T1000 (cell line): ENCODE results near the gene ABR.
"Not testable (repeated sequence)": the region's sequence is repeated elsewhere in the genome, so short reads cannot be mapped to it uniquely, and the experiment has no call there.

Source experiments
- DNase-seq: peaks from one replicate; lab custom pipeline; 2025; ENCODE audit warnings: mixed read lengths; lab: John Stamatoyannopoulos, UW

ABR gene

DNA sequence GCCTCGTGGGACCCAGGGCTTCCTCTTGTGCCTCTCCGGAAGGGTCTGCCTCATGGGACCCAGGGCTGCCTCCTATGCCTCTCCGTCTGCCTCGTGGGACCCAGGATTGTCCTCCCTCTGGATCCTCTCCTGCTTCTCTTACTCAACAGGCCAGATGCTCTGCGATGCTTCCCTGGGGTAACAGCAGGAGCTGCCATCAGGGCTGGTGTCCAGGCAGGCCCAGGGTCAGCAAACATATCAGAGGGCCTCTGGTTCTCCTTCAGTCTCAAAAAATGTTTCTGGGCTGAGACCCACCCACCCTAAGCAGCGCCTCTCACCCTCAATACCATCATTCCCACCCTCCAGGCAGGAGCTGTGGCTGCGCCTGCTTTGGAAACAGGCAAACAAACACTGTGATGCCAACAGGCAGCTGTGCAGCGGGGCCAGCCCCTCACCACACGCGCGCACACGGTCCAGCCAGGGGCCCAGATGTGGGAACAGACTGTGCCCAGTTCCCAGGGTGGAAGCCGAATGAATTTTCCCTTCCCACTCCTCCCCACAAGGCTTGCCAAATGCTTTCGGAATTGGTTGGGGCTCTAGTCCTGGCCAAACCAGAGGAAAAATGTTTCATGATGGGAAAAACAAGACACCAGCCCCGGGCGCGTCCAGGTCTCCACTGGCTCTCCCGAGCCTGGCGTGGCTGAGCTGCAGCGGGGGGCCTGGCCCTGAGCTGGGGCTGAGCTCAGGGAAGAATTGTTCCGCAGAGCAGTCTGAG is 171.6 kb downstream of the ABR start:
- no peak for DNase-seq

DNA sequence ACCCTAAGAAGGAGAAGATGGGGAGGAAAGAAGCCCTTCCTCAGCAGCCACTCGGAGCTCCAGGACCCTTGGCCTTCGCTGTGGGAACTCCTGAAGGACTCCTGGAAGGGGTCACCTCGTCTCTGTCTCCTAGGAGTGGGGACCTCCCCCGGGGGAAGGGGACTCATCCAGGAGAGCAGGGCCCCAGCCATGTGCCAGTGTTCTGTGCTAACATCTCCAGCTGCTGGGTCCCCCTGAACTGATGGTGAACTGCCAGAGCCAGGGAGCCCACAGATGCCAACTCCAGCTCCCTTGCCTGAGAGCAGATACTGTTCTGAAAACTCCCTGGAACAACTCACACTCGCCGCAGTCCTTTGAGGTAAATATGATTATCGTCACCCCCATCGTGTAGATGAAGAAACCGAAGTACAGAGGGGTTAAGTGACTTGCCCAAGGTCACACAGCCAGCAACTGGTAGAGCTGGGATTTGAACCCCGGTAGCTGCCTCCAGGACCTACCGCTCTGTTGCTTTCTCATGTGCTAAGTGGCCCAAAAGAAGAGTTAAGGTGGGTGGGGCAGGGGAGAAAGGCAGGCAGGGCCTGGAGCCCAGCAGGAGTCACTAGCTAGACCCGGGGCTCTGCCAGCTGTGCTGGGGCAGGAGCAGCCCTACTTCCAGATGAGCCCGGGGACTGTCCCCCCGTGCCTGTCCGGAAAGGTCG is 172.3 kb downstream of the ABR start:
- DNase-seq: no peak

GRCh38 chr17:1006054-1006453 is 173.7 kb downstream of the ABR start:
- DNase-seq: no peak

GRCh38 chr17:1005361-1005946 is 174.3 kb downstream of the ABR start:
- no peak for DNase-seq

DNA sequence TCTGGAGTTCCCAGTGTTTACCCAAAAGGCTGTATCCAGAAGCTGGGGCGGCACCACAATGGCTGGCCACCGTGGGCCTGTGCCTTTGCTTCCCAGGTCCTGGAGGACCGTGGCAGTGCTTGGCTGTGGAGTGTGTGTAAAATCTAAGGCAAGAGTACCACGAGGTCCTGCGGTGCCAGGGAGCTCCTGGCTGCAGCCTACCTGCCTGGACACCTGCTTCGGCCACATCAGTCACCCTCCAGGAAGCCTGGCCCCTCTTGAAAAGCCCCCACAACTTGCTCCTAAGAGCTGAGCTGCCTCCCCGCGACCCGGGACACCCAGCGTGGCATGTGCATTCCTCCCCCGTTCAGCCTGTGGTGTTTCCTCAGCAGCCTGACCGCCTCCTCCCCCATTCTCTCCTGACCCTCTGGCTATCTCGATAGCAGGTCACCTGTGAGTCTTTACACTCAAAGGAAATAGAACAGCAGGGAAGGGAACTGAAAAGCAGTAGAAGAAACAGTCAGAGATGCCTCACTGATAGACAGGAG is 174.9 kb downstream of the ABR start:
- DNase-seq: no peak

GRCh38 chr17:1003972-1004768 is 175.6 kb downstream of the ABR start:
- DNase-seq: no peak

- DNase-seq: no peak
Observed at GRCh38 chr17:1003633-1003971, 176.2 kb downstream of the ABR start.

- DNase-seq: no peak
Observed at GRCh38 chr17:1002771-1003555, 176.8 kb downstream of the ABR start.

DNA sequence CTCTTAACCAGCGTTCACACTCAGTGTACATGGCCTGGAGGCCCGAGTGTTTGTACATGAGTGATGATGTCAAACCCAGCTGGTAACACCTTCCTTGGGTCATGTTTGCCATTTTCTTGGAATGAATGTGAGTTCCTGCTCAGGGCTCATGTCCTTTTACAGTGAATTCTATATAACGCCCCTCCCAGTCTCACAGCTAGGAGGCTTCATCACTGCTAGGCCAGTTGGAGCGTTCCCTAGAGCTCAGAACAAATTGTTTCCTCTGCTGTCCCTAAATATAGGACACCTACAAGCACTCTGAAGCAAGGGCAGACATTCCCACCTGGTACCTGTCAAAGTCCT is 177.4 kb downstream of the ABR start:
- DNase-seq: no peak

DNA sequence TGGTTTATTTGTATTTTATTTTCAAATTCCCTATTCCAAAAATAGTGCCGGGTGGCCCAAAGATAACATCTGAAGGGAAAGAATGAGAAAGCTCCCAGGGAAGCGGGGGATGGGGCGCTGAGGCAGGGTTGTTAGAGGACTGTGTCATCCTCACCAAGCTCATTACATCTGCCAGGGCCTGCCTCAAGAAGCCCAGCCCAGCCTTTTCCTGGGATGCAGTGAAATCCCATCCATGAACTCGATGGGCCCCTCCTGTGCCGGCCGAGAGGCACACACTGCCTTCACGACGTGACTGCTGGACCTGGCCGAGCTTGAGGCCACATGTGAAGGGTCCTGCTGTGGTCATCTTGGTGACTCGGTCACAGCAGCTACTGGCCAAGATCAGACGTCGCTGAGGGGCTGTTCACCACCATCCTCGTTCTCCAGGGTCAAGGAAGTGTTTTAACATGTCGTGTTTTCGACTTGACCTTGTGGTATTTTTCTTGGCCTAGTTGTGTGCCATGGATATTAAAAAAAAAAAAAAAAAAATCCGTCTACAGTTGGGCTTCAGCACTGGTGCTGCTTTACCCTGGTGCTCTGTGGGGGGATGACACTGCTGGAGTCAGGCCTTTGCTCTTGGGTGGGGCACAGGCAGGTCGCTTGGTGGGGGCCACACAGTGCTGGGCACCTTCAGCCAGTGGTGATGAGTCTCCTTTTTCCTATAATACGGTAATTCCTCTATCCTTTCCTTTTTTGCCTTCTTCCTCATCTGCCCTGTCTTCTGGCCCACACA is 178.0 kb downstream of the ABR start:
- peak; percentile 40 for DNase-seq

GRCh38 chr17:1000597-1001461 is 179.0 kb downstream of the ABR start:
- DNase-seq: peak; percentile 50

DNA sequence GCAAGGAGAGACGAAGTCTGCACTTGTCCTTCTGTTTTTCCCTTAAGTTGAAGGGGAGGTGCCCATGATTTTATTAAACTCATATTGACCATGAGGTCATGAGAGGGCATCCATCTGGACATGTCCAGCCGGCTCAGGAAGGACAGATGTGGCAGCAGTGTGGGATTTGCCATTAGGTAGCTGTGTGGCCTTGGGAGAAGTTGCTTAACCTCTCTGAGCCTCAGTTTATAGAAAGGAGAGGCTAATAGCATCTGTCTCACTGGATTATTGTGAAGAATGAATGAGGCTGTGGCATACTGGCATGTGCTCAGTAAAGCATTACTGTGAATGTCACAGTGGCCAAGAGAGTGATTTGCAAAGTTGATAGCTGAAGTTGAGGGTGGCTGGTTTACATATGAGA is 181.7 kb downstream of the ABR start:
- DNase-seq: no peak

GRCh38 chr17:996554-997344 is 183.0 kb downstream of the ABR start, which contains the start of gene TIMM22:
Gene TIMM22, plus strand, starts transcription at chr17:997129. Its CDS starts 14 bp downstream, at chr17:997143.
- peak; percentile 95 for DNase-seq

GRCh38 chr17:995324-995723 is 184.5 kb downstream of the ABR start:
- DNase-seq: not testable (repeated sequence)

DNA sequence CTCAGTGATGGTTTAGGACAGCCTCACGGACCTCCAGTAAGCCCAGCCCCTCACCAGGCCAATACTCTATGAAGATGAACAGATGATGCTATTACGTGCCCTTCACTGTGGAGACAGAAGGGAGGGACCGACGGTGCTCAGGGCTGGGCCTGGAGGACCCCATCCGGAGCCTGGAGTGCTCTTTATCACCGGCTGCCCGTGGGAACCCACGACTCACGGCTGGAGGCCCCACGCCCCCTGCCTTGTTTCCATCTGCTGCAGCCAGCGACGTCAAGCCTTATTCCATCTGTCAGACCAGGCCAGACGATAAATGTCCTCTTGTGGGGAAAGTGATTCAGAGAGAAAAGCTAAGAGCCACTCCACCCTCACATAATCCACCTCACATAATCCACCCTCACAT is 186.8 kb downstream of the ABR start:
- DNase-seq: no peak

DNA sequence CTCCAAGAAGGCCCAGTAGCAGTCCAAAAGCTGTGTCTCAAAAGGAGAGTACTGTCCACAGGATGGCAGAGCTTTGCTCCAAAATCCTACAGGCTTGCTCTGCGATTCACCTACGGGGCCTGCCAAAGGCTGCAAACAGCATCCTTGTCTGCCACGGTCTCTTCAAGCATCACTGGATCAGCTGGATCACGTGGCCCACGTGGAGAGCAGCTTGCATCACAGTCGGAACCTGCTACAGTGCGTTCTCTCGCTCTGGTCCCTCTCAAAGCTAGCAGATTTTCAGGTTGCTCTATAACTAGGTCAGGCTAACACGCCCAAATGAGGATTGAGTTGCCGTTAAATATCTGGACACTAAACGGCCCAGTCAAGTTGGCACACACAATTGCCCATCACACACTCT is 191.2 kb downstream of the ABR start:
- DNase-seq: no peak

GRCh38 chr17:987931-988330 is 191.8 kb downstream of the ABR start:
- DNase-seq: no peak

- no peak for DNase-seq
Observed at GRCh38 chr17:986322-986929, 193.4 kb downstream of the ABR start.
